IPS-18a (cell line): ENCODE data around the gene NTRK2.

ENCODE experiments used
- H3K27ac ChIP-seq: one replicate; pipeline ENCODE4 v1.5.1; 2013; ENCODE audit warnings: low read length
- H3K27me3 ChIP-seq: one replicate; pipeline ENCODE4 v1.6.1; 2013; ENCODE audit warnings: mild to moderate bottlenecking, low read length; ENCODE audit not compliant: control insufficient read depth, insufficient read depth
- H3K36me3 ChIP-seq: one replicate; pipeline ENCODE4 v1.6.1; 2013; ENCODE audit warnings: low read depth, low read length; ENCODE audit not compliant: control insufficient read depth
- H3K4me1 ChIP-seq: one replicate; pipeline ENCODE4 v1.6.1; 2013; ENCODE audit warnings: low read depth, low read length; ENCODE audit not compliant: control insufficient read depth
- H3K4me3 ChIP-seq: one replicate; pipeline ENCODE4 v1.5.1; 2013; ENCODE audit warnings: low read length
- H3K9ac ChIP-seq: one replicate; pipeline ENCODE4 v1.6.1; 2013; ENCODE audit warnings: mild to moderate bottlenecking, low read length, moderate library complexity
- H3K9me3 ChIP-seq: one replicate; pipeline ENCODE4 v1.6.1; 2013; ENCODE audit warnings: low read depth, low read length; ENCODE audit not compliant: control insufficient read depth

NTRK2 gene

DNA sequence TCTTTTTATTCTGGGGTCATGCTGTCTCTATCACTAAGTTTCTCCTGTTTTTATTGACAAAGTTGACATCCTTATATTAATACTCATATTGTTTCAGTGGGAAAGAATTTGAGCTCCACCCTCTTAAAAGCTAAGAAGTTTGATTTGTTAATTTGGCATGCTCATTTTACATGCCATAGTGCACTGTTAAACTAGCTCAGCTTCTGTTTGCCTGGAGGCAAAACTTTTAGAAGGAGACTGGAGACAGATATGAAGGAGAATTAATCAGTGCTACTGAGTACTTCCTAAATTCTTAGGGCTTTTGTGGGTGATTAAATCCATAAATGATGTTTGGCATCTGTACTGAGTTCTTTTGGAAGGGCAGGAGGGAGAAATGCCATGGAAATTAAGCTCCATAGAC, 138.9 kb downstream of the NTRK2 start:
- no peak overlapping the region for H3K27ac ChIP-seq
- no peaks in the 10 kb centered on the region for H3K27me3 ChIP-seq
- H3K36me3 ChIP-seq = no peaks in the 10 kb centered on the region
- H3K4me3 ChIP-seq = no peak overlapping the region
- H3K4me1 ChIP-seq = peaks cover 32% of the 10 kb centered on the region
- H3K9ac ChIP-seq = no peak overlapping the region
- H3K9me3 ChIP-seq = no peaks in the 10 kb centered on the region

DNA sequence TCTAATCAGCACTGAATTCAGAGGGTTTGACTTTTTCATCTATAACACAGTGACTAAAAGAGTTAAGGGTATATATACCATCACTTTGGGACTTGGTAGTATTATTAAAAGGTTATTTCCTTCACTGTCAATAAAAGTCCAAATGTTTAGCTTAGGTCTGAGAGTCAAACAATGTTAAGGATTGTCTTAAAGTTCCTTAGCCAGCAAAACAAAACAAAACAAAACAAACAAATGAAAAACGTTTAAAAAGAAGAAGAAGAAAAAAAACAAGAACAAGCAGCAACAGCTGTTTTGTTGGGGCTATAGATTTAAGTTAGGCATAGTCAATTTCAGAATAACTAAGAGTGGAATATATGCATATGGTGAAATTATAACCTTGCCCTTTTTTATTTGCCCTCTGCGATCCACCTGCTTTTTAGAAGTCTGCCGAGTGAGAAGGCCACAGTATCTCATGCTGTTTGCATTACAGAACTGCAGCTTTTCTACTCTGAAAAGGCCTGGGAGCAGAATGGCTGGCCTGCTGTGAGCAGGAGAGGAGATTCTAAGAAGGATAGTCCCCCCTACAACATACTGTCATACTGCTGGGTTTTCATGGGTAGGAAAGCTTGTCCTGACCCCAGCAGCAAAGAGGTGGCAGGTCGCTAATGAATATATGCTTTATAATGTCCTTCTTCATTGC, 141.7 kb downstream of the NTRK2 start:
- Histone ChIP-seq H3K9me3 (no peaks in the 10 kb centered on the region), H3K9ac (no peak overlapping the region), H3K4me1 (peaks cover 33% of the 10 kb centered on the region), H3K27me3 (no peaks in the 10 kb centered on the region), H3K4me3 (no peak overlapping the region), H3K36me3 (no peaks in the 10 kb centered on the region), H3K27ac (no peak overlapping the region)

DNA sequence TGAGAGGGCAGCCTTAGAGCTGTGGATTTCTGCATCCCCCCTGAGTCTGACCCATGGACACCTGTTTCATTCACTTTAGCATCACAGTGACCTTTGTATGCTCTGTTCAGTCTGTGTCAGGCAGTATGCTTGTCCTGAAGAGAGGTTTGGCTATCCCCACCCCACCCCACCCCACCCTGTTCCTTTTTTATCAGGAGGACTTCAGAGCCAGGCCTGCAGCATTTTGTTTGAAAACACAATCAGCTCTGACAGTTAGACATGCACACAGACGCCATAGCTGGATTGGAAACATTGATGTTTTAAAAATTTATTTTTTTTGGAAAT, 142.2 kb downstream of the NTRK2 start:
- H3K9ac ChIP-seq = no peak overlapping the region
- H3K27ac ChIP-seq = no peak overlapping the region
- no peaks in the 10 kb centered on the region for H3K9me3 ChIP-seq
- no peaks in the 10 kb centered on the region for H3K27me3 ChIP-seq
- H3K4me3 ChIP-seq = no peak overlapping the region
- H3K4me1 ChIP-seq = peaks cover 33% of the 10 kb centered on the region
- no peaks in the 10 kb centered on the region for H3K36me3 ChIP-seq

DNA sequence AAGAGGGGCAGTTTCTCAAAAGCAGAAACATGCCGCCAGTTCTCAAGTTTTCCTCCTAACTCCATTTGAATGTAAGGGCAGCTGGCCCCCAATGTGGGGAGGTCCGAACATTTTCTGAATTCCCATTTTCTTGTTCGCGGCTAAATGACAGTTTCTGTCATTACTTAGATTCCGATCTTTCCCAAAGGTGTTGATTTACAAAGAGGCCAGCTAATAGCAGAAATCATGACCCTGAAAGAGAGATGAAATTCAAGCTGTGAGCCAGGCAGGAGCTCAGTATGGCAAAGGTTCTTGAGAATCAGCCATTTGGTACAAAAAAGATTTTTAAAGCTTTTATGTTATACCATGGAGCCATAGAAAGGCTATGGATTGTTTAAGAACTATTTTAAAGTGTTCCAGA, 142.8 kb downstream of the NTRK2 start:
- H3K4me1 ChIP-seq = peaks cover 33% of the 10 kb centered on the region
- no peak overlapping the region for H3K9ac ChIP-seq
- H3K27me3 ChIP-seq = no peaks in the 10 kb centered on the region
- no peak overlapping the region for H3K27ac ChIP-seq
- H3K4me3 ChIP-seq = no peak overlapping the region
- no peaks in the 10 kb centered on the region for H3K9me3 ChIP-seq
- no peaks in the 10 kb centered on the region for H3K36me3 ChIP-seq

DNA sequence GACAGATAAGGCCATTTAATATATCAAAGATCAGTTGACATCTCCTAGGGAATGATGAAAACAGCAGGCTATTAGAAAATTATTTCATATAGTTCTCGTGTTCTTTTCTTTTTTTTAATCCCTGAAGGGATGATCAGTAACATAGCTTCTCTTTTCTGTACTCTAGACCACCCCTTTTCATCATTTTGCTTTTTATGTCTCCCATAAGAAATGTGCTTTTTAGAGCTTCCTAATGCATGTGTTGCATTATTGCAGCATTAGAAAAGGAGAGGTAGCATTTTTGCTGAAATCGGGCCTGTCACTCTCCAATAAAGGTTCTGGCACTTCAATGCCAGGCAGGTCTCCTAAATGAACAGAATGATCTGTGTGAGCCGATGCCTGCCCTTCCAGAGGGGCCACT, 143.3 kb downstream of the NTRK2 start:
- H3K36me3 ChIP-seq = no peaks in the 10 kb centered on the region
- H3K4me1 ChIP-seq = peaks cover 33% of the 10 kb centered on the region
- no peak overlapping the region for H3K9ac ChIP-seq
- no peak overlapping the region for H3K4me3 ChIP-seq
- H3K27me3 ChIP-seq = no peaks in the 10 kb centered on the region
- no peaks in the 10 kb centered on the region for H3K9me3 ChIP-seq
- no peak overlapping the region for H3K27ac ChIP-seq

DNA sequence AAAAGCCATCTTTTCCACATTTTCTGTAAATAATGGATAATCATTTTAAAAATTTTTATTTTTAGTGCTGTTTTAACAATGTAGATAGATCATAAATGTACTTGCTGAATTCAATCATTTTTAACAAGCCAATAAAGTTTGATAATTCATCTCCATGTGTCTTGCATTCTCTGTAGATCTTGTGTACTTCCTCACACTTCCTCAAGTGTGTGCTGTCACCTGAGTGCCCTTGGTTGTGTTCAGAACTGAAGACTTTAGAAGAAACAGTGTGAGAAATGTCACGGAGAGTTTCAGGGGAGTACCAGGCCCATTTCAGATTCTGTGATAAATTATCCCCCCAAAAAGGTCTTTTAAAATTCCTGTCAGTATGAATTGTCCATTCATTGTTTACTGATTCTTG, 146.0 kb downstream of the NTRK2 start:
- Histone ChIP-seq H3K4me1 (peaks cover 37% of the 10 kb centered on the region), H3K4me3 (no peak overlapping the region), H3K9ac (no peak overlapping the region), H3K36me3 (no peaks in the 10 kb centered on the region), H3K9me3 (no peaks in the 10 kb centered on the region), H3K27ac (no peak overlapping the region), H3K27me3 (no peaks in the 10 kb centered on the region)

DNA sequence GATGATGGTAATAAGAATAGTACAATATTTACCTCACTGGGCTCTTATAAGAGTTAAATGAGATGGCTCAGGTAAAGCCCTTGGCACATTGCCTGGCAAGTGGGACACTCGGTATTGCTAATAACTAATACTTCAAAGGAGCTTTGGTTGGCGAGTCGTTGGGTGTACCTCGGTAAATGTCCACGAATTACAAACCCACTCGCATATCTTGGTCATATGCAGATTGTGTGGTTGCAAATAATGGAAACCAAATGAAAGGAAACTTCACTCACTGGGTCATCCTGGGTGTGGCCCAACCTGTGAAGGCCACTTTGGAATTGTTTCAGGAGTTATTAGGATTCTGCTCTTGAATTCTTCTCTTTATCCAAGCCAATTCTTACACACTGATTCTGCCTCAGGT, 147.5 kb downstream of the NTRK2 start:
- Histone ChIP-seq H3K27me3 (no peaks in the 10 kb centered on the region), H3K9ac (no peak overlapping the region), H3K4me1 (peaks cover 23% of the 10 kb centered on the region), H3K27ac (no peak overlapping the region), H3K36me3 (no peaks in the 10 kb centered on the region), H3K4me3 (no peak overlapping the region), H3K9me3 (no peaks in the 10 kb centered on the region)

DNA sequence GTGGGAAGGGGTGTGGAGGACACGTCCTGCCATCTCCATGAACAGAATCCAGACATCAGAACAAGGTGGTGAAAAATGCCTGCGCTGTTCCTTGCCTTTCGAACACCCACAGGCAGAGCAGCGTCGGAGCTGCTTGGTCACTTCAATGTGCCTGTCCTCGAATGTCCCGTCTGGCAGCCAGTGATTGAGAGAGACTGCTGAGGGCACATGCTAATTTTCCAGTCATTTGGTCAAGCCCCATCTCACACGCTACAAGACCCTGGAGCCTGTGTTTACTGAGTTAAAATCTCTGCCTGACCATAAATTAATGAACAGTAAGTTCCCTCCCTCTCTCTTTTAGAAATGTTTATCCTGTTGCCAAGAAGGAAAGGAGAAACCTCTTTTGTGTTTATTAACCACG, 149.3 kb downstream of the NTRK2 start:
- Histone ChIP-seq H3K27me3 (no peaks in the 10 kb centered on the region), H3K9me3 (no peaks in the 10 kb centered on the region), H3K9ac (no peak overlapping the region), H3K27ac (no peak overlapping the region), H3K4me1 (peaks cover 9% of the 10 kb centered on the region), H3K4me3 (no peak overlapping the region), H3K36me3 (no peaks in the 10 kb centered on the region)

DNA sequence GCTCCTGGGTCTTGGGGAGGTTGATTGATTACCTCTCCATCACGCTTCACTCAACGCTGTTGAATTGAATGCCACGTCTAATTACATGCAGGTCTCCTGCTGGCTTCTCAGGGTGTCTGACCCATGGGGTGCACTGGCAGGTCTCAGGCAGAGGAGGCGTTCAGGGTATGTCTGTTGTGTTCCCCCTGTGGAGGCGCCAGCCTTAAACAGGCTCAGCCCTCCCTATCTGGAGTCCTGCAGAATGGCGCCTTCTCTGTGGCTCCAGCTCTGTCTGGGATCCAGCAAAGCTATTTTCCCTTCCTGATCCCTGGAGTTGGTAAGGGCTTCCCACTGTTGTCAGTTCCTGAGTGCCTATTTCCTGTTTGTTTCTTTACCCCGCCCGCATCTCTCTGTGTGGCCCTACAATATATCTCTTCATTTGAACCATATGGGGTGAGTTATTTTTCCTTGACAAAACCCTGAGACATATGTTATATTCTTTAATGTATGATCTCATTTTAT, 150.0 kb downstream of the NTRK2 start:
- Histone ChIP-seq H3K36me3 (no peaks in the 10 kb centered on the region), H3K9ac (no peak overlapping the region), H3K4me1 (peaks cover 9% of the 10 kb centered on the region), H3K4me3 (no peak overlapping the region), H3K9me3 (no peaks in the 10 kb centered on the region), H3K27me3 (no peaks in the 10 kb centered on the region), H3K27ac (no peak overlapping the region)

DNA sequence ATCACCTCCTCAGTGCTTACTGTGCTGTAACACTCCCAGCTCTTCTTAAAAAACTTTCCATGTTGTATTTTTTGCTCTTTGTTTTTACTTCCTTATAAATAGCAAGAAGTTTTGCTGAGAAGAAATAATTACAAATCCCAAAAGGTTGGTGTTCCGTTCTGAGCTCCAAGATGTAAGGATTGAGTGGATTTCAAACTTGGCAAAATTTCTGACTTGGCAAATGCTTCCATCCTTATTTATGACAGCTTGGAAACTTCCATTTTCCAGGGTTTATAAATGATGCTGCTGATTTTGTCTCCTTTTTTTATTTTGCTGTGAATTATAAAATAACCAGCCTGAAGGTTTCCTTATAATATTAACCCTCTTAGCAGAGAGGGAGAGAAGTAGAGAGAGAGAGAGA, 151.9 kb downstream of the NTRK2 start:
- Histone ChIP-seq H3K36me3 (no peaks in the 10 kb centered on the region), H3K9ac (no peak overlapping the region), H3K27ac (no peak overlapping the region), H3K27me3 (no peaks in the 10 kb centered on the region), H3K9me3 (no peaks in the 10 kb centered on the region), H3K4me3 (no peak overlapping the region), H3K4me1 (peaks cover 9% of the 10 kb centered on the region)

DNA sequence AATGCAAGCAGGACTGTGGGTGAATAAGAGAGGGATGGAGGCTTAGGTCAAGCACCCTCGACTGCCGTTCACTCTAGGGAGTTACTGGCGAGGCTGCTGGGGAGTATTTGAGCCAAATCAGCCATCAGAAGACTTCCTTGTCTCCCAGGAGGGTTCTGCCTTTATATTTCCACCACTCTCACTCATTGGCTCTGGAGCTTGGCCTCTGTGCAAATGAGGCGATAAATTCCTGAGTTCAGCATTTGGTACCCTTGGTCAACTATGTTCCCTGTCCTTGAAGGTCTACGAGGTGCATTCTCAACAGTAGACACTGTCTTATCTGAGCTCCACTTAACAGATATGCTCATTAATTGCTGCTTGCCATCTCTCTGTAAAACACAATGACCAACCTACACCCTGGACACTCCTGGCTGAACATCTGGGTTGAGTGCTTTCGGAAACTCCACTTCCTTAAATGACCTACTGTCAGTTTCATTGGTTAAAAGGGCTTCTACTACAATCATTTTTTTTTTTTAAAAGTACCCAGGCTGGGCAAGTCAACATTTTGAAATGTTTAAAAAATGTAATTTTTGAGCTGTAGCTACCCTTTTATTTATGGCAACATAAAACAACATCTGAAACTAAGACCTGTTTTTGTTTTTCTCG, 153.2 kb downstream of the NTRK2 start:
- H3K9ac ChIP-seq = no peak overlapping the region
- H3K4me3 ChIP-seq = no peak overlapping the region
- peaks cover 9% of the 10 kb centered on the region for H3K4me1 ChIP-seq
- no peaks in the 10 kb centered on the region for H3K9me3 ChIP-seq
- no peak overlapping the region for H3K27ac ChIP-seq
- H3K27me3 ChIP-seq = no peaks in the 10 kb centered on the region
- no peaks in the 10 kb centered on the region for H3K36me3 ChIP-seq
